GM13976 (cell line): Measurements from ENCODE around the gene MAP1A.
A peak's percentile ranks its signal among the peaks of the same experiment; 100 is the strongest.

Experiments used
- DNase-seq: peaks from one replicate; pipeline ENCODE4 v3.0.0; 2012; ENCODE audit warnings: low spot score
- CTCF ChIP-seq: IDR thresholded peaks from 2 replicates; pipeline ENCODE4 v1.5.1; 2012; ENCODE audit warnings: borderline replicate concordance, mild to moderate bottlenecking; ENCODE audit not compliant: insufficient read depth; ENCODE audit errors: extremely low read depth, missing control alignments, control extremely low read depth
- in situ Hi-C: fragments of 300-500 bp; cut with MboI; formaldehyde crosslinking; loops from one replicate; pipeline ENCODE4 v1.12.0; 2022; ENCODE audit warnings: low sequenced_read_pairs, mixed read lengths, inconsistent platforms; ENCODE audit not compliant: unreplicated experiment

The MAP1A gene

GRCh38 chr15:43510200-43511011, 7.0 kb upstream of the MAP1A start:
- TF ChIP-seq CTCF: no peak
- peak; percentile 99 for DNase-seq
- in situ Hi-C loops: no loop called here

DNA sequence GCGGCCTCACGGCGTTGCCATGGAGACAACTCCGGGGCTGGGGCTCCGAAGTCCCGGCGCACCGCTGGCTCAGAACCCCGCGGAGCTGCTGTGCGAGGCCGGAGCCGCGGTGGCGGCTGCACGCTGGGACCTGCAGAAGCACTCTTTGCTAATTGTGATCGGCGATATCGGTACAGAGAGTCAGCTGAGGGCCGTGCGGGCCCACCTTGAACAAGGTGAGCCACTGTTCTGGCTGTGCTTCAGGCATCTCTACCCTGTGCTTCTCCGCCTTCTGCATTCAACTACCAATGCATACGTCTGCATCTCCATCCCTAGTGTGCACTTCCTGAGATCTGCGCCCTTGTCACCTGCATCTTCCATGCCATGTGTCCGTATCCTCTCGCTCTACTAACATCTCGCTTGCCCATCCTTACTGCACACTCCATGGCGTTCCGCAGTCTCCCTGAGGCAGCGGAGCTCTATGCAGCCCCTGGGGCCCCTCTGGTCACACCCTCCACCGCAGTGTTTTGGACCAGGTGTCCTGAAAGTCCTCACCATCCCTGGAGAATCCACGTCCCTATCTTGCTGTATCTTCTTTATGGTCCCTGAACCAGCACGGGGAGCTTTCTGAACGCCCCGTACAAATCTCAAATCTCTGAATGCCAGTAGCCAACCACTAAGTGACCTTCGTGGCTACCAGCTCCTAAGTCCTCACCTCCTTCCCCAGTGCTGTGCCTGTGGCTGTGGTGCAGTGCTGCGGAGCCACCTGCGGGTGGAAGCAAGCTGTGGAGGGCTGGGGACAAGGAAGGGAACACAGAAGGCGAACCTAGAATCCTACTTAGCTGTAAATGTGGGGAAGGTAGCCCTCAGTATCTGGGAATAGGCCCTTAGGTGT, 6.2 kb upstream of the MAP1A start:
- DNase-seq: peak; percentile 21
- in situ Hi-C loops: no loop called here
- peak; percentile 21 for TF ChIP-seq CTCF

DNA sequence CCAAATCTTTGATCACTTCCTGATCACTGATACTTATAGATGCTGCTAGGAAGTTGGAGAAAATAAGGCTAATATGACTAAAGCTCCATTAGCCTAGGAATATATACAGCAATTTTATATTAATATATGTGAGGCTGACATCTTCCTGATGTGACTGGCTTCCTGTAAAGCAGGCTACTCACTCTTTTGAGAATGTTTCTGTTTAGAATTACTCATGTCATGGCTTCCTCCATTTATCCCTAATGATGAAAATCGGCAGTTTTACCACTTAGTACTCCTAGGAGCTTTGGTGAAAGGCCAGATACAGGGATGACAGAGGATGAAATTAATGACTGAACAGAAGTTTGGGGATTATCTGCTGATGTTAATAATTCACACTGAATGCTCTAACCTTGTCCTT, 3.9 kb upstream of the MAP1A start:
- DNase-seq: no peak
- in situ Hi-C loops: no loop called here
- TF ChIP-seq CTCF: no peak

- in situ Hi-C loops: no loop called here
- peak; percentile 51 for DNase-seq
- TF ChIP-seq CTCF: peak; percentile 27
Measured at GRCh38 chr15:43514241-43515057, 3.0 kb upstream of the MAP1A start.

DNA sequence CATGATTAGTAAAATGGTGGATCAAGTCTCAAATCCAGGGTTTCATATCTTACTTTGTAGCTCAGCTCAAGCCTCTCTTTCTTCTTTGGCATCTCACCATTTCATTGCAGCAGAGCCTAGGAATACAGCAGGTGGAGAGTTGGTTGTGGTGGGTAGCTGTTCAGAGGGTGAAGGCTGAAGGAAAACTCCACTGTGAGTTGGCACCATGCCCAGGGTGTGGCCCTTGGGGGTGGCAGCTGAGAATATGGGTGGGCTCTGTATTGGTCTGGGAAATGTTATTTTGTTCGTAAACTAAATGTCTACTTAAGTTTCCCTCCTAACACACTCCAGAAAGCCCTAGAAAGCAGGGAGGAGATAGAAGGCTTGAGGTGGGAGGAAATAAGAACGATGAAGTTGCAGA, 1.7 kb upstream of the MAP1A start:
- DNase-seq: no peak
- in situ Hi-C loops: no loop called here
- TF ChIP-seq CTCF: no peak

GRCh38 chr15:43516185-43516584, 1.2 kb upstream of the MAP1A start:
- DNase-seq: no peak
- no peak for TF ChIP-seq CTCF
- in situ Hi-C loops: no loop called here
